COR-L47 (cell line): ENCODE measurements around the gene NUDT21.
"Not testable (repeated sequence)": the region's sequence is repeated elsewhere in the genome, so short reads cannot be mapped to it uniquely, and the experiment has no call there.

Experiments
- DNase-seq: peaks from one replicate; lab custom pipeline; 2025; lab: John Stamatoyannopoulos, UW

NUDT21 gene

GRCh38 chr16:56419740-56420548, 31.2 kb downstream of the NUDT21 start:
- no peak for DNase-seq

GRCh38 chr16:56417138-56417537, 34.0 kb downstream of the NUDT21 start:
- DNase-seq: no peak

DNA sequence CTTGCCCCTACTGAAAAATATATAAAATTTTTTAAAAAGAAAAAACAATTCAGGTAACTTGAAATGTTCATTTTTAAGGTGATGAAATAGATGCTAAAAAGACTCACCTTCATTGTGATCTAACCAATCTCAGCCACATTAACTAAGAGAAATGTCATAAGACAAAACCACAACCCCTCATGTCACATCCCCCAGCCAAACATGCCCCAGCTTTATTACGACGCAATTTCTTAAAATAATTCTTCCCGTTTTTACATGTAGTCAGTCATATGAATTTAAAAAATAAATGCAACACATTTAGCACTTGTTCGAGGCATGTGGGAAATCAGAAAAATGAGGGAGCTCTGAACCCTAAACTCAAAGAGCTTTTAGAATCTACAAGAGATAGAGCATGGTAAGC, 35.3 kb downstream of the NUDT21 start:
- DNase-seq: no peak

DNA sequence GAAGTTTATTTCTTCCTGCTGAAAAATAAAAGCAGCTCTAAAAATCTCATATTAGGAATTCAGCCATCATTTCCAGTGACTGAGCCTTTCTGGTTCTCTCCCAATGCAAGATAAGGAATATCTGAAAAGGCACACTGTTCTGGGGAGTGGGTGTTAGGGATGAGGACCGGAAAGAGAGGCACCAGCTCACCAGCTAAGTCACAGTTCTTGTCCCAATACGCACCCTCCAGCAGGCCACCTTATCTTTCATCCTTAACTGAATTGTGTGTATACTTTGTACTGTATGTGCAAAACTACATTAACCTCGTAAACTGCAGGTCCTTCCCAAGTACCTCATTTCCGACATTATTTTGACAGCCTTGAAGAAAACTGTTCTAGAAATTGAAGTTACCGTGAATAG, 36.8 kb downstream of the NUDT21 start:
- no peak for DNase-seq

GRCh38 chr16:56413381-56413780, 37.8 kb downstream of the NUDT21 start:
- no peak for DNase-seq

- DNase-seq: no peak
These were observed 39.5 kb downstream of the NUDT21 start for GRCh38 chr16:56411624-56412023.

- no peak for DNase-seq
These were observed 40.0 kb downstream of the NUDT21 start for GRCh38 chr16:56411123-56411522.

GRCh38 chr16:56409195-56409594, 41.9 kb downstream of the NUDT21 start:
- DNase-seq: no peak

GRCh38 chr16:56408379-56409098, 42.6 kb downstream of the NUDT21 start:
- DNase-seq: no peak

DNA sequence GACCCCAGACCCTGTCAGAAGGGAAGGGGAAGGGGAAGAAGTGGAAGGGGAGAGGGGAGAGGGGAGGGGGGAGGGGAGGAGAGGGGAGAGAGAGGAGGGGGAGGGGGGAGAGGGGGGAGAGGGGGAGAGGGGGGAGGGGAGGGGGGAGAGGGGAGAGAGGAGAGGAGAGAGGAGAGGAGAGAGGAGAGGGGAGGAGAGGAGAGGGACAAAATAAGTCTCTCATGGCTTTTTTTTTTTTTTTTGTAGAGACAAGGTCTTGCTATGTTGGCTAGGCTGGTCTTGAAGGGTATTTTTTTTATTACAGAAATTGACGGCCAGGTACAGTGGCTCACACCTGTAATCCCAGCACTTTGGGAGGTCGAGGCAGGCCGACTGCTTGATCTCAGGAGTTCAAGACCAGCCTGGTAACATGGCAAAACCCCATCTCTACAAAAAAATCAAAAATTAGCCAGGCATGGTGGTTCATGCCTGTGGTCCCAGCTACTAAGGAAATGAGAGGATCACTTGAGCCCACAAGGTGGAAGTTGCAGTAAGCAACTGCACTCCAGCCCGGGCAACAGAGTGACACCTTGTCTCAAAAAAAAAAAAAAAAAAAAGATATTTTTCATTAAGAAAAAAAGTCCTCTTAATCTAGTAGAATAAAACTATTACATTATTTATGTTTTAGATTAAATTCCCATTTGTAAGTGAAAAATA, 45.0 kb downstream of the NUDT21 start:
- no peak for DNase-seq

- DNase-seq: peak; percentile 55
These were observed 49.6 kb downstream of the NUDT21 start for GRCh38 chr16:56401482-56401881.

- DNase-seq: no peak
These were observed 50.7 kb downstream of the NUDT21 start for GRCh38 chr16:56400458-56400857.

DNA sequence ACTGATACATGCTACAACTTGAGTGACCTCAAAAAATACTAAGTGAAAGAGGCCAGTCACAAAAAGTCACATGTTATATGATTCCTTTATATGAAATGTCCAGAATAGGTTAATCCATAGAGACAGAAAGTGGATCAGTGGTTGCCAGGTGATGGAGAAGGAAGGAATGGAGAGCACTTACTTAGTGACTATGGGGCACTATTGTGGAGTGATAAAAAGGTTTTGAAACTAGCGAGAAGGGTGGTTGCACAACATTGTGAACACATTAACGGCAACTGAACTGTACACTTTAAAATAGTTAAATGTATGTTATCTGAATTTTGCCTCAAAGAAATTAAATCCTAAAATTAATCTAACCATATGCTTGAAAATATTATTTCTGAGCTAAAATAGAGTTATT, 51.6 kb downstream of the NUDT21 start:
- no peak for DNase-seq

- no peak for DNase-seq
These were observed 52.1 kb downstream of the NUDT21 start for GRCh38 chr16:56399047-56399446.

GRCh38 chr16:56396724-56397123, 54.4 kb downstream of the NUDT21 start:
- not testable (repeated sequence) for DNase-seq

- no peak for DNase-seq
These were observed 61.6 kb downstream of the NUDT21 start for GRCh38 chr16:56389554-56389953.

DNA sequence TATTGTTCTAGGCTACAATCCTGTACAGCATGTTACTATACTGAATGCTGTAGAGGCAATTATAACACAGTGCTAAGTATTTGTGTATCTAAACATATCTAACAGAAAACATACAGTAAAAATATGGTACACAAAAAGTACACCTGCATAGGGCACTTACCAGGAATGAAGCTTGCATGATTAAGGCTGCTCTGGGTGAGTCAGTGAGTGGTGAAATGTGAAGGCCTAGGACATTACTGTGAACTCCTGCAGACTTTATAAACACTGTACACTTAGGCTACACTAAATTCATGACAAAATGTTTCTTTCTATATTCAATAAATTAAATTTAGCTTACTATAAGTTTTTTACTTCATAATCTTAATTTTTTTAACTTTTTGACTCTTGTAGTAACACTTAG, 62.9 kb downstream of the NUDT21 start:
- no peak for DNase-seq

- no peak for DNase-seq
These were observed 63.7 kb downstream of the NUDT21 start for GRCh38 chr16:56387396-56387795.

DNA sequence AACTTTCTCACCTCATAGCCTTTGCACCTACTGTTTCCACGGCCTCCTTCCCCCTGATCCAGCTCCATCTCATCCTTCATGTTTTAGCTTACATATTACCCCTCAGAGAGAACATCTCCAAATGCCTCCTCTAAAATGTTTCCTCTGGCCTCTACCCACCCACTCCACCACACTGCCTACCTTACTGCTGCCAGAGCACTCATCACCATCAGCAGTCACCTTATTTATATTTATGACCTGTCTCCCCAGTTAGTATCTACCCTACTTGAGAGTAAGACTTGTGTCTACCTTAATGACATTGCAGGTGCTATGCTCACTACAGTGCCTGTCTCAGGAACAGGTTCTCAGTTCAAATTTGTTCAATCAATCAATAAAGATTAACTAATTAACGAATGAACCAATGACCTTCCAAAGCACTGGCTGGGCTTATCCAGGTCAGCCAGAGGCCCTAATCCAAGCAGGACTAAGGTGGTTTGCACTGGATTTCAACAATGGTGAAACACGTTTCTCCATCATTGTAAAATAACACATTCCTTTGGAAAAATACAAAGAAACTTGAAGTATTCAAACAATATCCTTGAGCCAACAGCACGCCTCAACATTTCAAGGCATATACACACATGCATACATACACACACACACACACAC, 66.9 kb downstream of the NUDT21 start:
- DNase-seq: no peak

- no peak for DNase-seq
These were observed 68.2 kb downstream of the NUDT21 start for GRCh38 chr16:56382901-56383355.

- DNase-seq: no peak
These were observed 68.7 kb downstream of the NUDT21 start for GRCh38 chr16:56382459-56382858.

DNA sequence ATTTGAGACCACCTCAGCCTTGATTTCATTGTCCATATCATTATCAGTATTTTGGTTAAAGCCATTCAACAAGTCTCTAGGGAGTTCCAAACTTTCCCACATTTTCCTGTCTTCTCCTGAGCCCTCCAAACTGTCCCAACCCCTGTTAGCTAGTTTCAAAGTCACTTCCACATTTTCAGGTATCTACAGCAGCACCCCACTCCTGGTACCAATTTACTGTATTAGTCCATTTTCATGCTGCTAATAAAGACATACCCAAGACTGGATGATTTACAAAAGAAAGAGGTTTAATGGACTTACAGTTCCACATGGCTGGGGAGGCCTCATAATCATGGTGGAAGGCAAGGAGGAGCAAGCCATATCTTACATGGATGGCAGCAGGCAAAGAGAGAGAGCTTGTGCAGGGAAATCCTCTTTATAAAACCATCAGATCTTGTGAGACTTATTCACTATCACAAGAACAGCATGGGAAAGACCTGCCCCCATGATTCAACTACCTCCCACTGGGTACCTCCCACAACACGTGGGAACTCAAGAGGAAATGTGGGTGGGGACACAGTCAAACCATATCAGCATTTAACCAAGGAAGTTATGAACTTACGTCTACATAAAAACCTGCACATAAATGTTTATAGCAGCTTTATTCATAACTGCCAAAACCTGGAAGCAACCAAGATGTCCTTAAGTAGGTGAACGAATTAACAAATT, 70.2 kb downstream of the NUDT21 start:
- DNase-seq: not testable (repeated sequence)
